Endothelial cell of umbilical vein (primary cell): ENCODE data around the gene FHOD1. TPM values are rescaled to one million over a fixed set of nuclear protein-coding genes. Genes with fewer than 3 reads are reported as not detected.

Experiments
- BruUV-seq: library from RNA; stranded (reverse); fragments of 400-500 nt; replicated peaks from 2 replicates; lab custom pipeline; 2021; lab: Mats Ljungman, UMichigan
- CTCF ChIA-PET: fragments of 300-600, 350-600 bp; sonication (Branson Sonifier 250); formaldehyde crosslinking; loops from one replicate; lab custom pipeline; 2021; ENCODE audit warnings: antibody characterized with exemption, inconsistent platforms; lab: Charles Lee
- POLR2A ChIA-PET: fragments of 300-600, 350-600 bp; sonication (Branson Sonifier 250); formaldehyde crosslinking; loops from one replicate; lab custom pipeline; 2021; ENCODE audit warnings: antibody characterized with exemption, inconsistent platforms; lab: Charles Lee
- DNase-seq: peaks from one replicate; pipeline ENCODE4 v3.0.0-alpha.2; 2011; ENCODE audit warnings: low read depth, low spot score
- FAIRE-seq: peaks from 2 replicates; lab custom pipeline; 2011; peaks lifted over from hg19 to GRCh38; lab: Jason Lieb, UNC
- H2AFZ ChIP-seq: 2 replicates; pipeline ENCODE4 v1.6.0; 2012; ENCODE audit warnings: low read depth, low read length, control low read depth, inconsistent platforms
- H3K27ac ChIP-seq: 2 replicates; pipeline ENCODE4 v1.5.1; 2011; ENCODE audit warnings: low read depth, mild to moderate bottlenecking, control low read depth, low read length, moderate library complexity; ENCODE audit not compliant: insufficient read depth
- H3K27me3 ChIP-seq, 2 experiments: 2 replicates each; pipeline versions ENCODE4 v1.6.0 to v1.6.1; 2011; ENCODE audit warnings: low read length in 2 of 2, mixed read lengths in 1 of 2; ENCODE audit not compliant: control insufficient read depth in 2 of 2, insufficient read depth in 2 of 2
- H3K36me3 ChIP-seq, 2 experiments: 2 replicates in 1 of 2; 3 replicates in 1 of 2; pipeline ENCODE4 v1.5.1; 2011; ENCODE audit warnings: low read length in 2 of 2, mild to moderate bottlenecking in 1 of 2, moderate library complexity in 1 of 2; ENCODE audit not compliant: control insufficient read depth in 2 of 2, insufficient read depth in 2 of 2; ENCODE audit errors: extremely low read depth in 1 of 2
- H3K4me1 ChIP-seq: 3 replicates; pipeline ENCODE4 v1.5.1; 2011; ENCODE audit warnings: mild to moderate bottlenecking, low read length; ENCODE audit not compliant: control insufficient read depth, insufficient read depth; ENCODE audit errors: extremely low read depth
- H3K4me2 ChIP-seq: 2 replicates; pipeline ENCODE4 v1.6.1; 2011; ENCODE audit warnings: low read length, control low read depth, mixed read lengths; ENCODE audit not compliant: insufficient read depth
- H3K4me3 ChIP-seq, 3 experiments: fragments of 200-600 bp in 1 of 3; sonication (generic), shearing (Covaris generic) in 1 of 3; replicated peaks in 1 of 3; 2 replicates each; pipeline ENCODE4 v1.5.1; 2011 to 2016; ENCODE audit warnings: control low read depth in 3 of 3, low read length in 3 of 3, mild to moderate bottlenecking in 2 of 3, inconsistent platforms in 1 of 3, low read depth in 1 of 3, moderate library complexity in 1 of 3; ENCODE audit not compliant: insufficient read depth in 1 of 3
- H3K79me2 ChIP-seq: 2 replicates; pipeline ENCODE4 v1.6.0; 2012; ENCODE audit warnings: low read length, inconsistent platforms; ENCODE audit not compliant: control insufficient read depth, insufficient read depth
- H3K9ac ChIP-seq: replicated peaks from 2 replicates; pipeline ENCODE3; 2011; ENCODE audit warnings: low read length, control low read depth; ENCODE audit not compliant: insufficient read depth; ENCODE audit errors: extremely low read depth
- H3K9me1 ChIP-seq: replicated peaks from 3 replicates; pipeline ENCODE4 v1.6.0; 2011; ENCODE audit warnings: mild to moderate bottlenecking, low read length; ENCODE audit not compliant: control insufficient read depth, insufficient read depth; ENCODE audit errors: extremely low read depth
- H3K9me3 ChIP-seq: replicated peaks from 2 replicates; pipeline ENCODE4 v1.5.1; 2012; ENCODE audit warnings: low read length, inconsistent platforms; ENCODE audit not compliant: control insufficient read depth, insufficient read depth
- H4K20me1 ChIP-seq: replicated peaks from 2 replicates; pipeline ENCODE3; 2011; ENCODE audit warnings: mild to moderate bottlenecking, low read length; ENCODE audit not compliant: control insufficient read depth, insufficient read depth; ENCODE audit errors: extremely low read depth
- CTCF ChIP-seq, 2 donors: IDR thresholded peaks; 1 replicate in 1 of 2; 2 replicates in 1 of 2; pipeline ENCODE4 v1.5.1; 2011; ENCODE audit warnings: low read length in 2 of 2, mild to moderate bottlenecking in 2 of 2, moderate library complexity in 2 of 2, control low read depth in 1 of 2, inconsistent platforms in 1 of 2, low read depth in 1 of 2; ENCODE audit not compliant: insufficient read depth in 1 of 2; ENCODE audit errors: extremely low read depth in 1 of 2
- EZH2 ChIP-seq: IDR thresholded peaks from 2 replicates; pipeline ENCODE4 v1.6.1; 2012; ENCODE audit warnings: borderline replicate concordance, low read depth, mild to moderate bottlenecking, moderate library complexity, low read length, inconsistent platforms; ENCODE audit not compliant: severe bottlenecking
- FOS ChIP-seq: IDR thresholded peaks from 2 replicates; pipeline ENCODE4 v1.6.1; 2011; ENCODE audit warnings: mild to moderate bottlenecking, low read length, moderate library complexity, borderline replicate concordance; ENCODE audit not compliant: insufficient read depth
- GATA2 ChIP-seq: IDR thresholded peaks from 2 replicates; pipeline ENCODE4 v1.7.0; 2011; ENCODE audit warnings: low read depth, mild to moderate bottlenecking, moderate library complexity, mixed read lengths, low read length; ENCODE audit not compliant: insufficient read length, insufficient read depth
- JUN ChIP-seq: IDR thresholded peaks from 2 replicates; pipeline ENCODE4 v1.6.1; 2011; ENCODE audit warnings: borderline replicate concordance, low read depth; ENCODE audit not compliant: insufficient read length, insufficient read depth
- MAX ChIP-seq: IDR thresholded peaks from 2 replicates; pipeline ENCODE4 v1.6.1; 2011; ENCODE audit not compliant: insufficient read depth, insufficient read length
- MYC ChIP-seq: IDR thresholded peaks from one replicate; pipeline ENCODE4 v1.6.1; 2011; ENCODE audit warnings: mild to moderate bottlenecking, low read depth, low read length
- POLR2A ChIP-seq: IDR thresholded peaks from 2 replicates; pipeline ENCODE4 v1.6.1; 2012; ENCODE audit warnings: low read depth, mild to moderate bottlenecking, control low read depth, low read length
- POLR2AphosphoS5 ChIP-seq: IDR thresholded peaks from 2 replicates; pipeline ENCODE4 v1.6.1; 2012; ENCODE audit warnings: low read depth, mild to moderate bottlenecking, control low read depth, low read length, moderate library complexity; ENCODE audit not compliant: insufficient read depth
- dilution Hi-C: fragments of 300-500 bp; cut with MboI; formaldehyde crosslinking; loops from one replicate; pipeline ENCODE4 v1.15.0; 2019; ENCODE audit warnings: low sequenced_read_pairs; ENCODE audit not compliant: extremely low pct_ligation_motif_present
- intact Hi-C: fragments of 100-400 bp; cut with micrococcal nuclease; formaldehyde crosslinking; loops from one replicate; pipeline ENCODE4 v1.10.0; 2022
- polyA plus RNA-seq, 4 experiments: library from polyadenylated mRNA; depleted of rRNA in 3 of 4; stranded (reverse) in 3 of 4; unstranded in 1 of 4; fragments of >200 nt; gene quantifications; 2 replicates each; pipeline versions ENCODE4 v1.2.1 to v1.2.3, GENCODE V29; 2011 to 2012; ENCODE audit warnings: missing spikeins in 1 of 4
- total RNA-seq: library from RNA; stranded (reverse); gene quantifications from 2 replicates; pipeline ENCODE4 v1.2.3, GENCODE V29; 2021

Gene FHOD1
- total and polyA plus RNA-seq, 2 donors (not counting 3 experiments of a cell fraction or from before 2014, with no cell fraction given) = 63.6 to 124 TPM

GRCh38 chr16:67281536-67282446 is 34.5 kb upstream of the FHOD1 start:
- no peak for FAIRE-seq
- H3K4me2 ChIP-seq = no peak overlapping the region
- no peaks in the 10 kb centered on the region for H3K9me3 ChIP-seq
- ChIA-PET POLR2A (no interaction called here), CTCF (interaction anchor here (0.6 to 2.7 kb wide), 3 partner anchors 21 to 118 kb away, joined by 3 to 10 read pairs (median 9); partner anchors contain the start of gene KCTD19)
- H3K79me2 ChIP-seq = peaks cover 2% of the 10 kb centered on the region
- no TSS peak for BruUV-seq
- no peak for TF ChIP-seq POLR2AphosphoS5
- TF ChIP-seq MYC = no peak
- no peak for TF ChIP-seq FOS
- no peak for TF ChIP-seq JUN
- TF ChIP-seq CTCF (IDR thresholded peaks at IDR 0.05; ENCODE audit: extremely low read depth in 1 of 2, insufficient read depth in 1 of 2, low read depth in 1 of 2, low read length in 2 of 2) = no peak
- TF ChIP-seq GATA2 = no peak
- no peak for TF ChIP-seq MAX
- no peak for TF ChIP-seq POLR2A
- TF ChIP-seq EZH2 = no peak
- dilution Hi-C loops = no loop called here
- no peaks in the 10 kb centered on the region for H3K9me1 ChIP-seq
- H3K36me3 ChIP-seq = no peaks in the 10 kb centered on the region
- no peaks in the 10 kb centered on the region for H3K27me3 ChIP-seq
- H3K4me1 ChIP-seq = peaks cover 19% of the 10 kb centered on the region
- no peak overlapping the region for H3K9ac ChIP-seq
- intact Hi-C loops = no loop called here
- no peaks in the 10 kb centered on the region for H4K20me1 ChIP-seq
- H2AFZ ChIP-seq = no peak overlapping the region
- no peak for DNase-seq
- no peak overlapping the region for H3K27ac ChIP-seq
- no peak overlapping the region for H3K4me3 ChIP-seq
